Activated naive CD4-positive, alpha-beta T cell treated with anti-CD3 and anti-CD28 coated beads, Interleukin-2, amount 50 U/mL, for 24 hours (primary cell): ENCODE measurements around the gene ITGB4.

Experiments used
- H3K27ac Mint-ChIP-seq: one replicate; pipeline ENCODE4 v1.8.0; 2021; ENCODE audit warnings: mild to moderate bottlenecking, mixed read lengths
- H3K27me3 Mint-ChIP-seq: one replicate; pipeline ENCODE4 v1.8.0; 2021; ENCODE audit warnings: mixed read lengths
- H3K36me3 Mint-ChIP-seq: one replicate; pipeline ENCODE4 v1.8.0; 2021; ENCODE audit warnings: mixed read lengths
- H3K4me1 Mint-ChIP-seq: one replicate; pipeline ENCODE4 v1.8.0; 2021; ENCODE audit warnings: mixed read lengths
- H3K4me3 Mint-ChIP-seq: one replicate; pipeline ENCODE4 v1.8.0; 2021; ENCODE audit warnings: mild to moderate bottlenecking, mixed read lengths
- H3K9me3 Mint-ChIP-seq: one replicate; pipeline ENCODE4 v1.8.0; 2021; ENCODE audit warnings: mixed read lengths

Gene ITGB4

DNA sequence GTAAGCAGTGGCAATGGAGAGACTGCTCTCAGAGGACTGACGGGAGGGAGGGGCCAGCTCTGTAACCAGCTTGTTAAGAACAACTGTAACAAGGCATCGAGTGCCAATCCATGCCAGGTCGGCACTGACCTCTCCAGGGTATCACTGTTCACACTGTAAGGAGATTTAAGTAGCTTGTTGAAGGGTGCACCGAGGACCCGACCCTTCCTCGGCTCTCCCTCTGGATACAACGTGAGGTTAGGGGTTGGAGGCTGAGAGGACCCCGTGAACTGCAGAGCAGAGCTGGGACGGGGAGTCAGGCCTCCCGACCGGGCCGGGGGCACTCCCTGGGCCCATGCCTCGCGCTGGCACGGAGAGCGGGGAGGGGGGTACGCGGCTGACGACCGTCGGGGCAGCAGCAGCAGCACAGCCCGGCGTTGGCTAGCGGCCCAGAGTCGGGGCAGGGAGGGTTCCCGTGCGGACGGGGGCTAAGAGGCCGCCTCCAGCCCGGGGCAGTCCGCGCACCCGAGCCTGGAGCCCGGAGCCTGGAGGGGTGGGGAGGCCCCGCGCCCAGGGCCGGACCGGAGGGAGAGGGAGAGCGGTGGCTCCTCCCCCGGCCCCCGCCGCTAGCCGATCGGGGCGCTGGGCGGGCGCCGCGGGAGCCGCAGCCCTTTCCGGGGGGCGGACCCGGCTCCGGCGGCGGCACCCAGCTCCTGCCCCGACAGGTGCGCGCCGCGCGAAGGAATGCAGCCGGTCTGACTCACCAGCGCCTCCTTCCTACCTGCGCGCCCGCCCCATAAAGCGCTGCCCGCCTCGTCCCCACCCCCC lies at the start of gene ITGB4:
Gene ITGB4 (plus strand): TSS at position 804 of the 807 bp plus-strand sequence. CDS start 3,245 bp downstream, outside the sequence.
- H3K36me3 Mint-ChIP-seq: no peaks in the 10 kb centered on the region
- H3K27ac Mint-ChIP-seq: no peak within 1 kb of the TSS
- peak within 1 kb of the TSS; percentile 82 for H3K4me3 Mint-ChIP-seq
- H3K9me3 Mint-ChIP-seq: no peaks in the 10 kb centered on the region
- peaks cover 1% of the 10 kb centered on the region for H3K27me3 Mint-ChIP-seq
- peaks cover 9% of the 10 kb centered on the region for H3K4me1 Mint-ChIP-seq

DNA sequence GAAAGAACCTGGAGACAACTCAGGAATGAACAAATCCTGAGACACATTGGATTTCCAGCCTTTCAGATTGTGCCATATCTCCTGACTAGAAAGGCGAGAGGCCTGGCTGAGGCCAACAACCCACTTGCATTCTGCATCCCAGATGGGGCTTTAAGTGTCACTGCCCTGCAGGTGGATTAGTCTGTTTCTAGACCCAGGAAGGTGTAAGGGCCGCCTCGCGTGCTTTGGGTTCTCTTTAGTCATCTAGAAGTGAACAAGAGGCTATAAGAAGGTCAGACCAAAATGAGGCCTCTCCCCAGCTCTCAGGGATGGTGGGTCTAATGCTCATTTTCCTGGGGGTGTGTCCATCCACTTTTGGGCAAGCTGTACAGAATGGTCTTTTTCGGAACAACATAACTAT lies 49.2 kb upstream of the ITGB4 start:
- no peaks in the 10 kb centered on the region for H3K27me3 Mint-ChIP-seq
- H3K36me3 Mint-ChIP-seq: peaks cover 7% of the 10 kb centered on the region
- H3K4me3 Mint-ChIP-seq: no peak overlapping the region
- H3K4me1 Mint-ChIP-seq: peaks cover 26% of the 10 kb centered on the region
- H3K27ac Mint-ChIP-seq: no peak overlapping the region
- H3K9me3 Mint-ChIP-seq: no peaks in the 10 kb centered on the region

DNA sequence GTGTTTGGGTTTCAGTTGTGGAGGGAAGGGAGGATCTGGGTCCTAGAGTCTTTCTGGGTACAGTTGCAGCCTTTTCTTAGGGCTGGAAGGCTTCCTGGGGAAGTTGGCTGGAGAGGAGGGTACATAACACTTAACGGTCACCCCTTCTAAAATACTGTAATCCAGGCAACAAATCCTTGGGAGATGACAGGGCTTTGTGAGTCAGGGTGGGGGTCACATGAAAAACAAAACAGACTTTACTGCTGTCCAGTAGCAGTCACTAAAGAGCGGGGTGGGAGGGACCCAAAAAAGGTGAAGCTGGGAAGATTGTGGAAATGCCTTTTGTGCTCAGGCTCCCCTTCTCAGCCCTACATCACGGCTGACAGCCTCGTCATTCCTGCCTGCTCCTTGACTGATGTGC lies 47.8 kb upstream of the ITGB4 start:
- H3K27ac Mint-ChIP-seq: no peak overlapping the region
- H3K36me3 Mint-ChIP-seq: peaks cover 5% of the 10 kb centered on the region
- no peaks in the 10 kb centered on the region for H3K9me3 Mint-ChIP-seq
- H3K27me3 Mint-ChIP-seq: no peaks in the 10 kb centered on the region
- no peak overlapping the region for H3K4me3 Mint-ChIP-seq
- peaks cover 22% of the 10 kb centered on the region for H3K4me1 Mint-ChIP-seq

DNA sequence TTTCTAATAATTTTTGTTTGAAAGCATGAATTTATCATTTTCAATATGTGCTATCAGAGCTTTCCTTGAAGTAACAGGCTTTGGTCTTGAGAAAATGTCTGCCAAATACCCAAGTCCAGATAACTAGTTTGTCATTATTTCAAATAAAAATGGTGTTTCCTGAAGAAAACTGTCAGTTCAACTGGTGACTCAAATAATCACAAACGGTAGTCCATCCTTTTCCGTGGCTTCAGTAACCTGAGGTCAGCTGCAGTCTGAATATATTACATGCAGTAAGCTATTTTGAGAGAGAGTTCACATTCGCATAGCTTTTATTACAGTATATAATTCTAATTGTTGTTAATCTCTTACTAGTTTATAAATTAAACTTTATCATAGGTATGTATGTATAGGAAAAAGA lies 44.8 kb upstream of the ITGB4 start:
- no peak overlapping the region for H3K27ac Mint-ChIP-seq
- H3K4me3 Mint-ChIP-seq: no peak overlapping the region
- peaks cover 8% of the 10 kb centered on the region for H3K4me1 Mint-ChIP-seq
- no peaks in the 10 kb centered on the region for H3K27me3 Mint-ChIP-seq
- H3K9me3 Mint-ChIP-seq: no peaks in the 10 kb centered on the region
- H3K36me3 Mint-ChIP-seq: peaks cover 2% of the 10 kb centered on the region

DNA sequence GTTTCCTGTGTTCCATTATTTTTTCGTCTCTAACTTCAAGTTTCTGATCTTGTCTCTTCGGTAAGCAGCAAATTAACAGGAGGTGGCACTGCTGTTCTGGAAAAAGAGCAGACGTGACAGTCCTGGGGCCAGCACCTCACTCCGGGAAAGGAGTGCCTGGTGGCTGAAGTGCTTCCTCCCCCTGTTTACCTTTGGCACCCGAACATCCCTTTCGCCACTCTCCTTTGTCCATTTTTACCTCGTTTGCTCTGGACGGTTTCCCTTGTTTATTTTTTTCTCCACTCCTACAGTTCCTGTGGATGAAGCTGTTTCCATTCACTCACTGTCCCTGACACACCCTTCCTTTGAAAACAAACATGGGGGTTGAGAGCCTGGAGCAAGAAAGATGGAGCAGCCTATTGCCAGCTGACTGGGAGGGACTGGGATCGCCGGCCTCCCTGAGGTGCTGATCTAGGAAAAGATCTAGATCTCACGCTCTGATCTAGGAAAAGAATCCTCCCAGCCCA lies 41.5 kb upstream of the ITGB4 start:
- Mint-ChIP-seq H3K27ac (no peak overlapping the region), H3K4me3 (no peak overlapping the region), H3K36me3 (peaks cover 1% of the 10 kb centered on the region), H3K4me1 (peaks cover 21% of the 10 kb centered on the region), H3K27me3 (no peaks in the 10 kb centered on the region), H3K9me3 (no peaks in the 10 kb centered on the region)

DNA sequence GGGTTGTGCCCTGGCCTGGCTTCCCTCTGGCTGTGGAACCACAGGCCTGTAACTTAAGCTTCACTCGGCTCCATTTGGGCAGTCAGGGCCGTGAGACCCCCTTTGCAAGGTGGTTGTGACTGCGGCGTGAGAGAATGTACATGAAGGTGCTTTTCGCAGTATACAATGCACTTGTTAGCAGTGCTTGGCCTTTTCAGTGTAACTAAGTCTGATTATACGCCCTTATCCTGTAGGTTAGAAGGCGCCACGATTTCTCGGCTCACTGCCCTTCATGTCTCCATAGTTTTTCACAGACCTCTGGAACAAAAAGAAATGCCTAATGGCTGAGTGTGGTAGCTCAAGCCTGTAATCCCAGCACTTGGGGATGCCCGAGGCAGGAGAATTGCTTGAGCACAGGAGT lies 40.8 kb upstream of the ITGB4 start:
- H3K4me1 Mint-ChIP-seq: peaks cover 24% of the 10 kb centered on the region
- no peaks in the 10 kb centered on the region for H3K36me3 Mint-ChIP-seq
- H3K9me3 Mint-ChIP-seq: no peaks in the 10 kb centered on the region
- no peak overlapping the region for H3K27ac Mint-ChIP-seq
- no peaks in the 10 kb centered on the region for H3K27me3 Mint-ChIP-seq
- H3K4me3 Mint-ChIP-seq: no peak overlapping the region

DNA sequence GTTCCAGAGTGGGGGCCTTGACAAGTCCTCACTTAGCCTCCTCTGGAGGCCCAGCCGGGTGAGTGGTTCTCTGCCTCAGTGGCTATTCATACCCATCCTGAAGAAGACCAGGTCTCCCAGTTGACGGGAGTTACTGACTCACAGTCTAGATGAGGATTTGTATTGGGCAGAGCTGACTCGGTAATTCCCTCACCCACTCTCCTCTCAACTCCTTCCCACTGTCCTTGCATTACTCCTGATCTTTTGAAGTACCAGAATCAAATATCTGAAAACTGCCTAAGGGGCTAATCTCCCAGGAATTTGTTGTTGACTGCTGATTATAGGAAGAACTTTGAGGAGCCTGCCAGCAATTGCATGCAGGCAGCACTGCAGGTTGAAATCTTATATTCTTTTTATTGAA lies 40.0 kb upstream of the ITGB4 start:
- H3K9me3 Mint-ChIP-seq: no peaks in the 10 kb centered on the region
- peaks cover 28% of the 10 kb centered on the region for H3K4me1 Mint-ChIP-seq
- H3K36me3 Mint-ChIP-seq: no peaks in the 10 kb centered on the region
- no peak overlapping the region for H3K27ac Mint-ChIP-seq
- H3K27me3 Mint-ChIP-seq: no peaks in the 10 kb centered on the region
- H3K4me3 Mint-ChIP-seq: no peak overlapping the region

DNA sequence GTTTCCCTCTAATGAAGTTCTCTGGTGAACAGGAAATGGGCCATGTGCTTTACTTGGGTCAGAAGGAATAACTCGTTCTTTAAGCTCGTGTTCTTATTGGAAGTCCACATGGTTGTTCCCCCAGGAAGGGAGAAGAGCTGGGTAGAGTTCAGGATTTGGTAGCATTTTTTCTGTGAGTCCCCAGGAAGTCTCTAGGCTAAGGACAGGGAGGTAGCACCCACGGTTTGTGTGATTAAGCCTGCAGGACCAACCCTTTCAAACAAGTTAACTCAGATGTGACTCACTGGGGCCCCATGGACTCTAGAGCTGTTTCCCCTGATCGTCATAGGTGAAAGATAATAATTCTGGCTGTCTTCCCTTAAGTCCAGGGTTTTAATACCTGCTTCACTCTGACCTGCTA lies 37.7 kb upstream of the ITGB4 start:
- Mint-ChIP-seq H3K36me3 (no peaks in the 10 kb centered on the region), H3K9me3 (no peaks in the 10 kb centered on the region), H3K4me3 (no peak overlapping the region), H3K27me3 (no peaks in the 10 kb centered on the region), H3K4me1 (peaks cover 40% of the 10 kb centered on the region), H3K27ac (no peak overlapping the region)

DNA sequence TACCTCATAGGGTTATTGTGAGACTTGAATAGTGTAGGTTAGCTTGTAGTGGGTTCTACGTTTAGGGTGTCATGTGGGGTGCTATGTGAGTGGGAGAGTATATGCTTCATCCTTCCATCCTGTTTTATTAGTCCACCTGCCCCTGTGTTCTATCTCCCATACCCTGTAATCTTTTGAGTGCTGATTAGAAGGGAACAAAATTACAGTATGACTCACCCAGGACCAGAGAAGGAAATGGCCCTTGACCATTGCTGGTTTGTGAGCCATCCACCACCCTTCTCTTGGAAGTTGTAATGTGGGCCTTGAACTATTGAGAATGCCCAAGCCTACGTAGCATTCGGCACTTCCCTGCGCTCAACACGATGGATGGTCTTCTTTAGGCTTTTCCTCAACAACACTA lies 37.0 kb upstream of the ITGB4 start:
- peaks cover 47% of the 10 kb centered on the region for H3K4me1 Mint-ChIP-seq
- no peaks in the 10 kb centered on the region for H3K27me3 Mint-ChIP-seq
- no peaks in the 10 kb centered on the region for H3K9me3 Mint-ChIP-seq
- H3K4me3 Mint-ChIP-seq: no peak overlapping the region
- H3K27ac Mint-ChIP-seq: no peak overlapping the region
- H3K36me3 Mint-ChIP-seq: no peaks in the 10 kb centered on the region

DNA sequence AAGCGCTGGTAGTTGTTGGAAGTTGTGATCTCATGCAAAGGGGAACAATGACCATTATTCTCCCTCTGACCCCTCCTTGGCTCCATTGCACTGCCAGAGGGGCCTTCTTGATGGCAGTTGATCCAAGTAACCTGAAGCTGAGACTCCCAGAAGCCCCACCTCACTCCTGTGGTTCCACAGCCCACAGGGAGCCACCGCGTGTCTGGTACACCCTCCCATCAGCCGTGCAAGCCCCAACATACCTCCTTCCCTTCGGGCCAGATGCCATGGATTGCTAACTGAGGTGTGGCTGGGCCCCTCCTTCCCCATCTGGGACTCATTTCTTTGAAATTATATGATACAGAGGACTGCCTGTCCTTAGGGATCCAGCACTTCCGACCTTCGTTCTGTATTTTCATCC lies 36.3 kb upstream of the ITGB4 start:
- H3K27me3 Mint-ChIP-seq: no peaks in the 10 kb centered on the region
- peaks cover 54% of the 10 kb centered on the region for H3K4me1 Mint-ChIP-seq
- no peaks in the 10 kb centered on the region for H3K9me3 Mint-ChIP-seq
- H3K36me3 Mint-ChIP-seq: no peaks in the 10 kb centered on the region
- H3K27ac Mint-ChIP-seq: no peak overlapping the region
- no peak overlapping the region for H3K4me3 Mint-ChIP-seq

DNA sequence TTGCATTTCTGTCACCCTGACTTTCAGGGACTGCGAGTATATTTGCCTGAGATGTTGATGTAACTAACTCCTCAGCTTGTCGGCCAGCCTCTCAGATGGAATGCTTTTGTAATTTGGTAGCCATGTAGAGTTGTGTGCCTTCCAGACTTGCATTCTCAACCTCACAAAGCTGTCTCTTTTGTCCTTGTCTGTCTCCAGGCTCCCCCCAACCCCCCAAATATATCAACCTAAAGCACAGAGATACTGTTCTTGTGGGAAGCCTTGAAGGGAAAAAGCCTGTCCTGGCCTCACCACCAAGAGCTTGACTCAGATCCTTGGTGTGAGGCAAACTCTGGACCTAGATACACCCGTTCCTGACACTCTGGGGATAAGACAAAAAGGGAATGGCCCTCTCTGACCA lies 35.8 kb upstream of the ITGB4 start:
- Mint-ChIP-seq H3K27me3 (no peaks in the 10 kb centered on the region), H3K27ac (no peak overlapping the region), H3K36me3 (no peaks in the 10 kb centered on the region), H3K4me1 (peaks cover 57% of the 10 kb centered on the region), H3K4me3 (no peak overlapping the region), H3K9me3 (no peaks in the 10 kb centered on the region)

DNA sequence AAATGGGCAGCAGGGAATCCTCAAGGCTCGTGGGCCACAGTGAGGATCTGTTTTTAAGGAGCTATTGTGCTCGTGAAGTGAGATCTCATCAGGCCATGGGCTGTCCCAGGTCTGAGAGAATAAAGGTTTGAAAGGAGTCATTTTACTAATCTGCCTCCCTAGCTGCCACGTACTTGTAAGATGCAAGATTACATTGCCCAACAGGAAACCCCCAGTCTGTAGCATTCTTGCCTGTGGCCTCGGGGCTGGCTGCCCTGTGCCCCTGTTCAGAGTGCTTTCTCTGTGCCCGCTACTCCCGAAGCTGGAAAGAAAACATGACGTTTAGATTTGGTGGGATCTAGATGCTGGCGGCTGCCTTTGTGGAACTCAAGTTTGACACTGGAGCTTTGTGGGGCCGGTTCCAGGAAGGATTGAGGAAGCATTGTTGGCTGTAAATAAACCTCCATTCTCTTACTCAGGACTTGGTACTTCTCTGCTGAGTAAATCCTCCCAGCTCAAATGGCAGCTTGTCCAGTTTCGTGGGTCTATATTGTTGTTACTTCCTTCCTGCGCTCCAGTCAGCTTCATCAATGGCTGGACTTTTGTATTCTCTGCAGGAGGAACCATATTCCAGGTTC lies 32.9 kb upstream of the ITGB4 start:
- peak overlapping the region; percentile 90 for H3K27ac Mint-ChIP-seq
- H3K27me3 Mint-ChIP-seq: no peaks in the 10 kb centered on the region
- H3K4me1 Mint-ChIP-seq: peaks cover 66% of the 10 kb centered on the region
- no peaks in the 10 kb centered on the region for H3K9me3 Mint-ChIP-seq
- H3K36me3 Mint-ChIP-seq: no peaks in the 10 kb centered on the region
- H3K4me3 Mint-ChIP-seq: no peak overlapping the region

DNA sequence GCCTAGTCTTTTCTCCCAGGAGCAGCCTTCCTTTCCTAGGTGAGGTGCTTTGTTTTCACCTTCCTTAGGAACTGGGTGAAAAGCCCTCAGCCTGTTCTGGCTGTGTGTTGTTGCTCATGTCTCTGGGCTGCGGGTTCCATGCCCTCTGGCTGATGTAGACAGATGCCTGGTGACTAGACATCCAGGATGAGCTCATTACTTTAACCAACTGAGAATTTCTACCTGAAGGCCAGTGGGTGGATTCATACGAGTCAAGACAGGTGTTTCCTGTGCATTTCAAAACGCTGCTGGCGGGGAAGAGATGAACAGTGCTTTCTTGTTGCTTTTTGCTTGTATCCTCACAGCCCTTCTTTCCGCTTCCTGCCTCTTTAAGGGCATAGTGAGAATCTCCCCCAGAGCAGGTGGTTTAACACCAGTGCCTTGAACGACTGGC lies 31.8 kb upstream of the ITGB4 start:
- H3K27ac Mint-ChIP-seq: peak overlapping the region; percentile 90
- H3K36me3 Mint-ChIP-seq: no peaks in the 10 kb centered on the region
- H3K4me3 Mint-ChIP-seq: peak overlapping the region; percentile 61
- no peaks in the 10 kb centered on the region for H3K27me3 Mint-ChIP-seq
- no peaks in the 10 kb centered on the region for H3K9me3 Mint-ChIP-seq
- H3K4me1 Mint-ChIP-seq: peaks cover 55% of the 10 kb centered on the region

DNA sequence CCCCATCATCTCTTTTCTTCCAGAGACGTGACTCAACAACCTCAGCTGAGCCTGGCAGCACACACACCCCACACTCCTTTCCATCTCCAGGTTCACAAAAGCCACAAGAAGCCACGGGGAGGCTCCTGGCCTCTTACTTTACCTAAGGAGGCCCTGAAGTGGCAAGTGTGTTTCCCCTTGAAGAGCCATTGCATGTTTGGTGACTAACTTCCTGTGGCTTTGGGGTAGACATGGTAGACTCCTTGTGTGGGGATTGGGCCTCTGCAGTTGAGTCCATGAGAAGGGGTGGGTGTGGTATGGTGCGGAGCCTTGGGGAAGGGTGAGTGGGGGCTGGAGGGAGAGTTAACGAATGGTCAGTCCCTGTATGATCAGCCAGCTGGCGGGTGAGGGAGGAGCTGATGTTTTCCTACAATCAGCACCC lies 29.9 kb upstream of the ITGB4 start:
- no peaks in the 10 kb centered on the region for H3K9me3 Mint-ChIP-seq
- peaks cover 44% of the 10 kb centered on the region for H3K4me1 Mint-ChIP-seq
- H3K27me3 Mint-ChIP-seq: no peaks in the 10 kb centered on the region
- no peak overlapping the region for H3K4me3 Mint-ChIP-seq
- H3K27ac Mint-ChIP-seq: no peak overlapping the region
- peaks cover 2% of the 10 kb centered on the region for H3K36me3 Mint-ChIP-seq

DNA sequence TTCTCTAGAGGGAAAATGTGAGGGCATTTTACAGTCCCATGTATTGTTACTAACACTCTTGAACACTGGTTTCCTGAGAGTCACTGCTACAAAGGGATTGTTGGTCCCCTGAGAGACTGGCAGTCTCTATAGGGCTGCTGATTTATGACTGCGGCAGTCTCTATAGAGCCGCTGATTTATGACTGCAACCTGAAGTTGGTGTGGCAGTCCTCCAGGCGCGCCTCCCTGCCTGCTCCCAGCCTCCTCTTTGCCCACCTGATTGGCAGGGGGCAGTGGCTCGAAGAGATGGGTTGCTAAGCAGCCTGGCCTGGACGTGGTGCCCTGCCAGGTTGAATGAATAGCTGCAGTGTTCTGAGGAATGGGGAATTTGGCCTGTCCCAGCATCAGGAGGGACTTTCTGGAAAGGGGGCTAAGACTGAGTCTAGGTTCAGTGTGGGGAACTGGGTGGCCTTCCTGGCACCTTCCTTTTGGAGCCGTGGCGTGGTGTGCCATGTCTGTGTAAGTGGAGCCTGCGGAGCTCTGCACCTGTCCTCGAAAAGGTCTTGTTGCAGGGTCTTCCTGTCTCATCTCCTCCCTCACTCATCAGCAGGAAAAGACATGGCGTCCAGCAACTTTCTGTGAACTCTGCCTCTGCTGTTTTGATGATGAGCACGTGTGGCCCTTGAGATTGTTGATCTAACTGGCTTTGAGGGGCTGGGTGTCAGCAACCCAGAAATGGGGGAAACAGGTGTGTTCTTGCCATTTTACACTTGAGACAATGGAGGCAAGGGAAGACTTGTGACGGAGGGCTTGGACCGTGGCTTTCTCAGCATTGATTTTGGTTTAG lies 29.2 kb upstream of the ITGB4 start:
- H3K4me1 Mint-ChIP-seq: peaks cover 44% of the 10 kb centered on the region
- no peaks in the 10 kb centered on the region for H3K9me3 Mint-ChIP-seq
- H3K27me3 Mint-ChIP-seq: no peaks in the 10 kb centered on the region
- no peak overlapping the region for H3K4me3 Mint-ChIP-seq
- peaks cover 2% of the 10 kb centered on the region for H3K36me3 Mint-ChIP-seq
- no peak overlapping the region for H3K27ac Mint-ChIP-seq

DNA sequence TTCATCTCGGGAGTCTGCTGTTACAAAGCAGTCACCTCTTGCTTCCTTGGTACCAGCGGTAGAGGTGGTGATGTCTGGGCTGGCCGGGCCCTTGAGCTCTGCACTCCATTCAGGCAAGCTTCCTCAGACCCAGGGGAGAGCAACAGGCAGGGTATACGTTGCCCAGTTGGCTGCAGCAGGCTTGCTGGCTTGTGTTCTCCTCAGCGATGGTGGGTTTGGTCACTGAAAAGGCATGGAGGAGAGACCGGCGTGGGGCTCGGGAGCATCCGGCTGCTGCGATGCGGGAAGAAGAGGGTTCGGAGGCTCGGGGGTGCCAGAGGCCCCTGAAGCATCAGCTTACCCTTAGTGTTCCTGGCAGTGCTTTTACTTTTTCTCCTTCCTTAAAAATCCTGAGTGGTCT lies 28.3 kb upstream of the ITGB4 start:
- H3K36me3 Mint-ChIP-seq: peaks cover 3% of the 10 kb centered on the region
- H3K27me3 Mint-ChIP-seq: no peaks in the 10 kb centered on the region
- H3K9me3 Mint-ChIP-seq: no peaks in the 10 kb centered on the region
- peaks cover 38% of the 10 kb centered on the region for H3K4me1 Mint-ChIP-seq
- H3K4me3 Mint-ChIP-seq: no peak overlapping the region
- H3K27ac Mint-ChIP-seq: no peak overlapping the region
